HG03575 (cell line): ENCODE measurements around the gene RBBP4.
"Not testable (repeated sequence)": the region's sequence is repeated elsewhere in the genome, so short reads cannot be mapped to it uniquely, and the experiment has no call there.

Experiments used
- ATAC-seq: cut with Tn5 transposase; IDR thresholded peaks from one replicate; pipeline ENCODE4 v1.9.1; 2021; ENCODE audit not compliant: unreplicated experiment, insufficient number of reproducible peaks, low FRiP score; ENCODE audit errors: extremely low read depth

RBBP4 gene

DNA sequence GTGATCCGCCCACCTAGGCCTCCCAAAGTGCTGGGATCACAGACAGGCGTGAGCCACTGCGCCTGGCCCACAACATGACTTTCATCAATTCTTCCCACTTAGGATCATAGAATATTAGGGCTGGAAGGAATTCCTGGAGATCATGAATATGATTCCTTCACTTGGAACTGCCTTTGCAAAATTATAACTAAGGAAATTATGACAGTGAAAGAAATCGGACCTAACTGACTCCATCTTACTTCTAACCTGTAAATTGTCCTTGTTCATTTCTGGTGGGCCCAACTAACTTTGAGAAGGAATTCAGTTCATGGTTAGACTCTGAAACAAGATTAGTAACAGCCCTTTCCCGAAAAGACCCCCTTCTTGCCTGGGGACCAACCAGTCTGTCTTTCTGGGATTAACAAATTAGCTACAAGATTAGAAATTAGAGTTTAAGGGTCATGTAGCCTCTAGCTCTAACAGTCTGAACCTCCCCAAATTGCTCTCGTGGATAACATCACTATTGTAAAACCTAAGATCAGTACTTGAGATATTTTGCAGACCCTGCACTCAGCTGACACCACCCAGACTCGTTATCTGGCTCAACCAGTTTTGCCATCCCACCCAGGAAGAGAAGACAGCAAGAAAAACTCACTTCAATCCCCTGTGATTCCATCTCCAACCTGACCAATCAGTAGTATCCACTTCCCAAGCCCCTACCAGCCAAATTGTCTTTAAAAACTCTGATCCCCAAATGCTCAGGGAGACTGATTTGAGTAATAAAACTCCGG lies 15.3 kb upstream of the RBBP4 start:
- ATAC-seq: no peak

DNA sequence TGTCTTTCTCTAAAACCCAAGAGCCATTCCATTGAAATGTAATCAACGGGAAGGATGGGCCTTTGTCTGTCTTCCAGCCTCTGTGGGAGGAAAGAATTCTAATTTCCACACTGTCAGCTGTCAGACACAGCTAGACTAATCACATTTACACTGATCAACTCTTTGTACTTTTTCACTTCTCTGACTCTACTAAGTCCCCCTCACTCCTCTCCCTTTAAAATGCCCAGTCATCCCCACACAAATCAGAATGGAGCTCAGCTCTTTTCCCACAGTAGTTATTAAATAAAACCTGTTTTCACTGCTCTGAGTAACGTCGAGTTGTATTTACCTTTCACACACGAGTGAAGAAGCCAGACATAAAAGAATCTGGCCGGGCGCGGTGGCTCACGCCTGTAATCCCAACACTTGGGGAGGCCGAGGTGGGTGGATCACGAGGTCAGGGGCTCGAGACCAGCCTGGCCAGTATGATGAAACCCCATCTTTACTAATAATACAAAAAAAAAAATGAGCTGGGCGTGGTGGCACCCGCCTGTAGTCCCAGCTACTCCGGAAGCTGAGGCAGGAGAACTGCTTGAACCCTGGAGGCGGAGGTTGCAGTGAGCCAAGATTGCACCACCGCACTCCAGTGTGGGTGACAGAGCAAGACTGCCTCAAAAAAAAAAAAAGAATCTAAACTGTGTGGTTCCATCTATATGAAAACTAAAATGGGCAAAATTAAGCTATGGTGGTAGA lies 13.9 kb upstream of the RBBP4 start:
- ATAC-seq: no peak

DNA sequence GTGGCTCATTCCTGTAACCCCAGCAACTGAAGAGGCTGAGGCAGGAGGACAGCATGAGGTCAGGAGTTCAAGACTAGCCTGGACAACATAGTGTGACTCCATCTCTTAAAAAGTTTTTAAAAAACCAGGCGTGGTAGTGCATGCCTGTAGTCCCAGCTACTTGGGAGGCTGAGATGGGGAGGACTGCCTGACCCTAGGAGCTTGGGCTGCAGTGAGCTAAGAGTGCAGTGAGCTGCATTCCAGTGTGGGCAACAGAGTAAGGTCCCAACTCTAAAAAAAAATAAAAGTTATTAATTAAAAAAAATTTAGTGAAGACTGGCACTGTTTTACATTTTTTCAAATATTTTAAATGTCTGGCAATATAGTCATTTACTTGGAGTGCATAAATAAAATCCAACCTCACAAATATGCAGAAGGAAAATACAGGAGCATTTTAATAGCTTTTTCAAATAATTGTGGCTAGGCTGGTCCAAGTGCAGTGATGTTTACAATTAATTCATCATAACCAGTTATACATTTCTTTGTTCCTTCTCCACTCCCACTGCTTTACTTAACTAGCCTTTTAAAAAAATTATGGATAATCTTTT lies 11.4 kb upstream of the RBBP4 start:
- ATAC-seq: no peak

DNA sequence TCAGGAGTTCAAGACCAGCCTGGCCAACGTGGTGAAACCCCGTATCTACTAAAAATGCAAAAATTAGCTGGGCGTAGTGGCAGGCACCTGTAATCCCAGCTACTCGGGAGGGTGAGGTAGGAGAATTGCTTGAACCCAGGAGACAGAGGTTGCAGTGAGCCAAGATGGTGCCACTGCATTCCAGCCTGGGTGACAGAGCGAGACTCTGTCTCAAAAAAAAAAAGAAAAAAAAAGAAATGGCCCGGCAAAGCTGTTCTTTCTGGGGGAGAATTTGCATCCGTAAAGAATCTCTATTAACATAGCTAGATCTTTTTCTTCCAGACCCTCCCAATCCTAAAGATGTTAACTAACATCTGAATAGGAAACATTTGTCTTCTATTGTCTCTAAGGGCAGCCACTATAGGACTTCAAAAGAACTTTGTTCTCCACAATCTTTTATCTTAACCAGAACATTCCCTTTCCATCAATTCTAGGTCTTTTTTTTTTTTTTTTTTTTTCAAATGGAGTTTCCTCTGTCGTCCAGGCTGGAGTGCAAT lies 8.6 kb upstream of the RBBP4 start:
- not testable (repeated sequence) for ATAC-seq

DNA sequence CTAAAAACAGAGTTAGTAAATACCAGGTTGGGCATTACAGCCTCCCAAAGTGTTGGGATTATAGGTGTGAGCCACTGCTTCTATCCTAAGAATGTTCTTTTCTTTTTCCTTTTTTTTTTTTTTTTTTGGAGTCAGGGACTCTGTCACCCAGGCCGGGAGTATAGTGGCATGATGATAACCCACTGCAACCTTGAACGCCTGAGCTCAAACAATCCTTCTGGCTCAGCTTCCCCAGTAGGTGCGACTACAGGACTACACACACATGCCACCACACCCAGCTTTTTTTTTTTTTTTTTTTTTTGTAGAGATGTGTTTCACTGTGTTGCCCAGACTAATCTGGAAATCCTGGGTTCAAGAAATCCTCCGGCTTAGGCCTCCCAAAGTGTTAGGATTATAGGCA lies 6.6 kb upstream of the RBBP4 start:
- ATAC-seq: no peak

DNA sequence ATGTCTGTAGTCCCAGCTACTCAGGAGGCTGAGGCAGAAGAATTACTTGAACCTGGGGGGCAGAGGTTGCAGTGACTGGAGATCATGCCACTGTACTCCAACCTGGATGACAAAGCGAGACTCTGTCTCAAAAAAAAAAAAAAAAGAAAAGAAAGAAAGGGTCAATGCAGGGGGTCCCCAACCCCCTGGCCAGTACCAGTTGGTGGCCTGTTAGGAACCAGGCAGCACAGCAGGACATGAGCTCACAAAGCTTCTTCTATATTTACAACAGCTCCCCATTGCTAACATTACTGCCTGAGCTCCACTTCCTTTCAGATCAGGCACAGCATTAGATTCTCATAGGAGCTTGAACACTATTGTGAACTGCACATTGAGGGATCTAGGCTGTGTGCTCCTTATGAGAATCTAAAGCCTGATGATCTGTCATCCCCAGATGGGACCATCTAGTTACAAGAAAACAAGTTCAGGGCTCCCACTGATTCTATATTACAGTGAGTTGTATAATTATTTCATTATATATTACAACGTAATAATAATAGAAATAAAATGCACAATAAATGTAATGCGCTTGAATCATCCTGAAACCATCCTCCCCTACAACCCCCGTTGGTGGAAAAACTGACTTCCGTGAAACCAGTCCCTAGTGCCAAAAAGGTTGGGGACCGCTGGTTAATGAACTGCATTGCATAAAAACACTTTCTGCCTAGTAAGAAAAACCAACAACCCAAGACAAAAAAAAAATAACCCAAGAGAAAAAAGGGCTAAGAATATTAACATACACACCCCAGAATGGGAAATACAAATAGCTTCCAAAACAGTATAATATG lies 3.5 kb upstream of the RBBP4 start:
- ATAC-seq: no peak

DNA sequence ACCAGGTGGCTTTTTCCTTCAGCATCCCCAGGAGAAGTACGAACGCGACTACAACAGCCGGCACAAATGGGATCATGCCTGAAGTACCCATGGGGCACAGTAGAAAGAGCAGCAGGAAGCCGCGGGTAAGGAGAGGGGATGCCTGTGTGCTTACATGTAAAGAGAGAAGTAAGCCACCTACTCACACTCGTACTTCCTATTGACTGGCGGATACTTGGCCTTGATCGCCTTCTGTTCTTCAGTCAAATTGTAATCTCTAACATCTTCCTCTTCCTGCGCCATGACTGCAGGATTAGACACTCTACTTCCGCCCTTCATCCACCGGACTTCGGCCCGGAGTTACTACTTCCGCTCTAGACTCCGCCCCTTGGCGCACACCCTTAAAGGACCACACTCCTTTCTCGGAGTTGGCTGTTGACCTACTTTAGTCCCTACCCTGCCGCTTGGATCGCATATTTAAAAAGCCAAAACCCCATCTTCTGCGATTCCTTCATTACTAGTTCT lies 708 bp upstream of the RBBP4 start, which contains the start of gene ZBTB8OS:
ZBTB8OS (minus strand) TSS at position 303 of the 504 bp plus-strand sequence; CDS start at position 282, 21 bp downstream.
- ATAC-seq: peak; percentile 64

DNA sequence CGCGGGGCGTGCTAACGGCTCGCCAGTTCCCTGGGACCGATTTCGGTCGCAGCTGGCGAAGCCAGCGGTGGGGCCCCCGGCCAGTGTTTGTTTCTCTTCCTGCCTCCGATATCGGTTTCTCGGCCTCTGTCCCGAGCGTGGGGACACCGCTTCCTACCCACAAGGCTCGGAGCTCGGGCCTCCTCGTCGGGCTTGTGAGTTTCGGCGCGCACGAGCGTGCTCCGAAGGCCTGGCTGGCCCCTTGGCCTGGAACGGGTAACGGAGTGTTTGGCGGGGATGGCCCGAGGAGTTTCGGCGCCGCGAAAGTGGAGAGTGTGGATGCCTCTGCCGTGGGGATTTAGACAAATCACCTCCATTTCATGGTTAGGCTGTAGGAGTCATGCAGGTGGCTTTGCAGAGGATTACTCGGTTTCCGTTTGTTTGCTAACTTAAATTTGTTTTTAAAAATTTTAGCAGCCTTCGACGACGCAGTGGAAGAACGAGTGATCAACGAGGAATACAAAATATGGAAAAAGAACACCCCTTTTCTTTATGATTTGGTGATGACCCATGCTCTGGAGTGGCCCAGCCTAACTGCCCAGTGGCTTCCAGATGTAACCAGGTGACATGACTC lies 559 bp downstream of the RBBP4 start:
- no peak for ATAC-seq

DNA sequence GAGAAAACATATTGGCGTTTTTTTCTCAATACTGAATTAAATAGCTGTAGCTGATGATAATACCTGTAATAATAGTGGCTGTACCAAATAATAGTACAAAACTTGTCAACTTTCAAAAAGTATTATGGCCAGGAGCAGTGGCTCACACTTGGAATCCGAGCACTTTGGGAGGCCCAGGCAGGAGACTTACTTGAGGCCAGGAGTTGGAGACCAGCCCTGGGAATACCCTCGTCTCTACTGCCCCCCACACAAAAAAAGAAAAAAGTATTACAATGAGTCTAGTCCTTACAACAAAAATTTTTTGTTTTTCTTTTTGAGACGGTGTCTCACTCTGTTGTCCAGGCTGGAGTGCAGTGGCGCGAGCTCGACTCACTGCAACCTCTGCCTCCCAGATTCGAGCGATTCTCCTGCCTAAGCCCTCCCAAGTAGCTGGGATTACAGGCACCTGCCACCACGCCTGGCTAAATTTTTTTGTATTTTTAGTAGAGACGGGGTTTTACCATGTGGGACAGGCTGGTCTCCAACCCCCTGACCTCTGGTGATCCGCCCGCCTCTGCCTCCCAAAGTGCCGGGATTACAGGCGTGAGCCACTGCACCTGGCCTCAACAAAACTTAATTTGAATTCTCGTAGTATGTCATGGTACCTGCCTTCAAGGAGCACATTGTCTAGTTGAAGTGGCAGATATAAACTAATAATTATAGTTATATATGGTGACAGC lies 1.4 kb downstream of the RBBP4 start:
- ATAC-seq: no peak

DNA sequence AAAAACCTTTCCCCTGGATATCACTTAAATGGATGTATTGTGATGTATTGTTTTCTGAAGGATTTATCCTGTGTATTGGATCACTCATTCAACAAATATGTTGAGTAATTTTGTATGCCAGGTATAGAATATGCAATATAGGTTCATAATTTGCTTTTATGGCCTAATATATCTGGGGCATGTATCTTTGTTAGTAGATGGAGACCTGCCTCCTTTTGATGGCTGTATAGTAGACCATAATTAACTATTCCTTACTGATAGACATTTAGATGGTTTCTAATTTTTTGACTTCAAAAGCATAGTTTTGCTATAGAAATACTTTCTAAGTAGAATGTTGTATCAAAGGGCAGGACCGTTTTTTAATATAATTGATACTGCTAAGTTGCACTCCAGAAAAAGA lies 8.6 kb downstream of the RBBP4 start:
- no peak for ATAC-seq

DNA sequence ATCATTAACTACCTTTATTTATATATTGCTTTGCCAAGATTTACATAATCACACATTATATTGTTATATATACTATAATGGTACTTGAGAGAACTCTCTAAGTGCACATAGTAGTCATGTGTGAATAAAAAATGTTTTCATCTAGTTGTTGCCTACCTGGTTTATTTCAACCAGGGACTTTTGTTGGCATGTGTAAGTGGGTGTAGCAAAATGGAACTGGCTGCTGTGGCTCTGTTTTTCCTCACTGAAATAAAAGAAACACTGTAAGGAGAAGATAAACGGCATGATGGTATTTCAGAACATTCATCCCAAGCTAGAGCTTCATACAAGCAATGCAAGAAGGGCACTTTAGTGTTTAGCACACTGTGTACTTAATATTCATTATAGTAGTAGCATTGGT lies 14.9 kb downstream of the RBBP4 start:
- no peak for ATAC-seq

DNA sequence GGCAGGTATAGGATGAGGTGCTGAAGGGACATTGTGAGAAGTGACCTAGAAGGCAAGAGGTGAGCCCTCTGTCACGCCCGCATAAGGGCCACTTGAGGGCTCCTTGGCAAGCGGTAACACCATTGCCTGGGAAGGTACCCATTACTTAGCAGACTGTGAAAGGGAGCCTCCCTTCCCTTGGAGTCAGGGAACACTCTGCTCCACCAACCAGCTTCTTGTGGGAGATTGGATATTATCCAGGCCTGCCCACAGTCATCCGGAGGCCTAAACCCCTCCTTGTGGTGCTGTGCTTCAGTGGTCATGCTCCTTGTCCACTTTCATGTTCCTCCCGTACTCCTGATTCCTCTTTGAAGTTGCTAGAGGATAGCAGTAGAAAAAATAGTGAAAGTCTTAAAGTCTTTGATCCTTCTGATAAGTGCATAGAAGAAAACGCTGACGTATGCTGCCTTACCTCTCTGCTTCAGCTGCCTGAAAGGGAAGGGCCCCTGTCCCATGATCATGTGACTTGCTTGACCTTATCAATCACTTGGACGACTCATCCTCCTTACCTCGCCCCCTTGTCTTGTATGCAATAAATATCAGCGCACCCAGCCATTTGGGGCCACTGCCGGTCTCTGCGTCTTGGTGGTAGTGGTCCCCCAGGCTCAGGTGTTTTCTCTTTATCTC lies 16.0 kb downstream of the RBBP4 start:
- no peak for ATAC-seq

DNA sequence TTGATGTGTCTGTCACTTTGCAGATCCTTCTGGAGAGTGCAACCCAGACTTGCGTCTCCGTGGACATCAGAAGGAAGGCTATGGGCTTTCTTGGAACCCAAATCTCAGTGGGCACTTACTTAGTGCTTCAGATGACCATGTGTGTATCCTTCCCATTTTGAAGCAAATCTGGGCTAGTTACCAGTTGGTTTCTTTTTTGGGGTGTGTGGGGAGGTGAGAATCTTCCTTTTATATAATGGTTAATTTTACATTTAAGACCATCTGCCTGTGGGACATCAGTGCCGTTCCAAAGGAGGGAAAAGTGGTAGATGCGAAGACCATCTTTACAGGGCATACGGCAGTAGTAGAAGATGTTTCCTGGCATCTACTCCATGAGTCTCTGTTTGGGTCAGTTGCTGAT lies 17.7 kb downstream of the RBBP4 start:
- ATAC-seq: not testable (repeated sequence)

DNA sequence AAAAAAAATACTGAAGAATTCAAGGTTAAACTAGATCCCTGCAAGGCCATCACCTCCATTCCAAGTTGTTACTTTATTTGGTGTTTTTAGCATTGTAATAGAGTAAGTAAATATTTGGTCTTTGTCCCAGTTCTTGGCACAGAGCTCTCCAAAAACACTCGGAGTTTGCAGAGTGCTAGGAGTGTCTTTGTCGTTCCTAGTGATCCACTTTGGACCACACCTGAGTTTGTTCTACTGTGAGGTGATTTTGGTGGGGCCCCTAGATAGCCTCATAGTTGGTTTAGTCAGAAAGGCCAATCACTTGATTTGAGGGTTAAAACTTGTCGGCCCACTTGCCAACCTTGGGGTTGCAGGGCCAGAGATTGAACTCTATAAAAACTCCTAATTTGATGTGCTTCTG lies 25.9 kb downstream of the RBBP4 start:
- ATAC-seq: no peak

DNA sequence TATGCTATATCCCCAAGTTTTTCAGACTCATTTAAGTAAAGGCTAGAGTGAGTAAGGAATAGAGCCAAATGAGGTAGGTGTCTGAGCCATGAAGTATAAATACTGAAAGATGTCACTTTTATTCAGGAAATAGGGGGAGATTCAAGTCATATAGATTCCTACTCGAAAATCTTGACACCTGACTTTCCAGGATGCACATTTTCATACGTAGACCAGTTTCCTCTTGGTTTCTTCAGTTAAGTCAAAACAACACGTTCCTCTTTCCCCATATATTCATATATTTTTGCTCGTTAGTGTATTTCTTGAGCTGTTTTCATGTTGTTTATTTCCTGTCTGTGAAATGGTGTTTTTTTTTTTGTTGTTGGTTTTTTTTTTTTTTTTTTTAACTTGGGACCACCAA lies 29.0 kb downstream of the RBBP4 start:
- not testable (repeated sequence) for ATAC-seq

DNA sequence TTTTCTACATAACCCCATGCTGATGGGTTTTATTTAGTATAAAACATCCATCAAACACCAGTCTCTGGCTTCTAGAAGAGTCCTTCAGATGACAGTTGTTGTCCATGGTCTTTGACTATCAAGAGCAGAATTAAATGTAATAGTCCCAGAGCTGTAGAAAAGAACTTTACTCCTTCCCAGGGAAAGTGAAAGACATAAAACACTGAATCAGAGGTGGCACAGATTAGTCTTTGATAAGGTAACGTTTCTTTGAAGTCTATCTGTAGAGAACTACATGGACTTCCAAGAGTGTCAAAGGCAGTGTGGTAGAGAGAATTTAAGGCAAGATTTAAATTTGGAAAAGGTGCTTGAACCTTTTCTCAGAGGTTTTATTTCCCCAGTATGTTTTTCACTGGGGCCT lies 29.6 kb downstream of the RBBP4 start:
- ATAC-seq: no peak

DNA sequence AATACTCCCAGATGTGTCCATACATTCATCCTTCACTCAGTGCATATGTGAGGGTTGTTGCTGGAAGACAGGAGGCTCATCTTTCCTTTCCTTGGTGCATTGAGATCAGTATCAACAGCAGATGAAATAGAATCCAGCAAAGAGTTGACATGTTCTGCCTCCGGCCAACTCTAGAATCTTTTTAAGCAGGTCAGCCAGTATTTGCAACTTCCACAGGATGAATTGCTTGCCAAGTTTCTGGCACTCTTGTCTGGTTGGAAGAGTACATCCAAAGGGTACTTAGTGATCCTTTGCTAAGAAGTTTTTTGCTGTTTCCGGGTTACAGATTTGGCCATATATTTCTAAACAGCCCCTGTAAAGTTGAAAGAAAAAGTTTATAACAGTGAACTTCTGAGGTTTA lies 30.5 kb downstream of the RBBP4 start:
- no peak for ATAC-seq
